ENCODE measurements around the gene PLCB1. TPM values are rescaled to one million over a fixed set of nuclear protein-coding genes. Genes with fewer than 3 reads are reported as not detected.

PLCB1 gene
- total RNA-seq, 3 donors from 2014 or later = 12.2 to 106 (median 30.5) TPM

DNA sequence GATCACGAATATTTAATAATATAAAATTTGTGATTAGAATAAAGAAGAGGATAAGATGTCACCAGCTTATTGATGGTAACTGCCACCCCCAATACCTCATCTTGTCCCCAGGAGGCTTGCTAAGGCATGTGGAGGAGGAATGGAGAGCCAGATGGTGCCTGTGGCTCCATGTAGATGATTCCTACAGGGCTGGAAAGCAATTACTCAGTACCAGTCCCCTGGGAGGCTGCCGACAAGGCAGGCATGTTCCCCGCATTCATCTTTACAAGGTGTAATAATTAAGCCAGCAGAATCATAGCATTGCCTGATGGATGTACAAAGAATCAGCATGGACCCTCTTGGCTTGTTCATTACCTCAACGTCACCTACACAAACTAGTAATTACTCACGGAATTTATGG, 155.3 kb downstream of the PLCB1 start:
- intact Hi-C loops (cut with DNase I; ENCODE audit: low total_unique reads) = no loop called here
- DNase-seq (ENCODE audit: low spot score in 2 of 2) = no peak
- Histone ChIP-seq H3K9me3 (no peaks in the 10 kb centered on the region), H3K27me3 (no peaks in the 10 kb centered on the region), H3K36me3 (no peaks in the 10 kb centered on the region), H3K4me3 (no peak overlapping the region), H3K27ac (no peak overlapping the region), H3K4me1 (no peaks in the 10 kb centered on the region)
- no peak for TF ChIP-seq POLR2A (IDR thresholded peaks at IDR 0.05)
- TF ChIP-seq POLR2AphosphoS5 (IDR thresholded peaks at IDR 0.05) = no peak
- TF ChIP-seq, protein P1, sequence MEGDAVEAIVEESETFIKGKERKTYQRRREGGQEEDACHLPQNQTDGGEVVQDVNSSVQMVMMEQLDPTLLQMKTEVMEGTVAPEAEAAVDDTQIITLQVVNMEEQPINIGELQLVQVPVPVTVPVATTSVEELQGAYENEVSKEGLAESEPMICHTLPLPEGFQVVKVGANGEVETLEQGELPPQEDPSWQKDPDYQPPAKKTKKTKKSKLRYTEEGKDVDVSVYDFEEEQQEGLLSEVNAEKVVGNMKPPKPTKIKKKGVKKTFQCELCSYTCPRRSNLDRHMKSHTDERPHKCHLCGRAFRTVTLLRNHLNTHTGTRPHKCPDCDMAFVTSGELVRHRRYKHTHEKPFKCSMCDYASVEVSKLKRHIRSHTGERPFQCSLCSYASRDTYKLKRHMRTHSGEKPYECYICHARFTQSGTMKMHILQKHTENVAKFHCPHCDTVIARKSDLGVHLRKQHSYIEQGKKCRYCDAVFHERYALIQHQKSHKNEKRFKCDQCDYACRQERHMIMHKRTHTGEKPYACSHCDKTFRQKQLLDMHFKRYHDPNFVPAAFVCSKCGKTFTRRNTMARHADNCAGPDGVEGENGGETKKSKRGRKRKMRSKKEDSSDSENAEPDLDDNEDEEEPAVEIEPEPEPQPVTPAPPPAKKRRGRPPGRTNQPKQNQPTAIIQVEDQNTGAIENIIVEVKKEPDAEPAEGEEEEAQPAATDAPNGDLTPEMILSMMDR (IDR thresholded peaks at IDR 0.05) = no peak

DNA sequence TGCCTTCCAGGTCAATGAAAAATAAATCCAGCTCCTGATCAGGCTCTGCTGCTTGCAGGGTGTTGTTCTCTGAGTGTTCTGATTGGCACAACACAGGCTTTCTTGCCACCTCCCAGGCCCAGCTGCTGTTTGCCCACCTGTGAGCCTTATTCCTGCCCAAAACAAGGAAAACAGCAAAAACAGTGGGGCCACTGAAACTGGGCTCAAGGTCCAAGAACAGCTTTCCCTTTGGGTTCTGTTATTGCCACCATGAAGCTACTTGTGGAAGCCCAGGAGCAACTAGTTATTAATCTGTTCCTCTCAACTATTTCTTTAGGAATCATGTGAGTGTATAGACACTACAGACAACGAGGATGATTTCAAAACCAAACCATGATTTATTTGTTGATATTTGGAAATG, 159.1 kb downstream of the PLCB1 start:
- Histone ChIP-seq H3K4me3 (no peak overlapping the region), H3K4me1 (no peaks in the 10 kb centered on the region), H3K27me3 (no peaks in the 10 kb centered on the region), H3K9me3 (no peaks in the 10 kb centered on the region), H3K36me3 (no peaks in the 10 kb centered on the region), H3K27ac (no peak overlapping the region)
- TF ChIP-seq POLR2AphosphoS5 (IDR thresholded peaks at IDR 0.05) (no peak), POLR2A (IDR thresholded peaks at IDR 0.05) (no peak)
- TF ChIP-seq, protein P1 (IDR thresholded peaks at IDR 0.05) = no peak
- intact Hi-C loops (cut with DNase I; ENCODE audit: low total_unique reads) = loop anchor here (10.0 kb wide), 1 partner anchor 1374 kb away; no protein-coding TSS in a partner anchor
- no peak for DNase-seq (ENCODE audit: low spot score in 2 of 2)

DNA sequence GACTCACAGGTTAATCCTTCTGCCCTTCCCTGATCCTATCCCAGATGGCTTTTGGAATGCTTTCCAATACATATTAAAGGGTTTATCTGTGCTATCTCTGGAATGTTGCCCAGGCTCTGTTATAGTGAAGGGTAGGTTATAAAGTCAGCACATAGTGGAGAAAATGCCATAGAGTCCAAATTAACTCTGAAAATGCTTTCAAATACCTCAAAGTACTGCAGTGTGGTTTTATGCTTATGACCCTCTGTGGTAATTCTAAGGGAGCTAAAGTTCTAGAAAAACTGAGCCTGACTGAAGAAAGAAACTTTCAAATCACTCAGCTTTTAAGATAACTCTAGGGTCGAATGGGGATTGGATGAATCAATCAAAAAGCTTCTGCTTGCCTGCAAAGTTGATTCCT, 159.8 kb downstream of the PLCB1 start:
- H3K36me3 ChIP-seq = no peaks in the 10 kb centered on the region
- TF ChIP-seq POLR2A (IDR thresholded peaks at IDR 0.05) (no peak), POLR2AphosphoS5 (IDR thresholded peaks at IDR 0.05) (no peak)
- TF ChIP-seq, protein P1 (IDR thresholded peaks at IDR 0.05) = no peak
- H3K27ac ChIP-seq = no peak overlapping the region
- H3K9me3 ChIP-seq = no peaks in the 10 kb centered on the region
- H3K27me3 ChIP-seq = no peaks in the 10 kb centered on the region
- intact Hi-C loops (cut with DNase I; ENCODE audit: low total_unique reads) = loop anchor here (10.0 kb wide), 1 partner anchor 1373 kb away; no protein-coding TSS in a partner anchor
- no peaks in the 10 kb centered on the region for H3K4me1 ChIP-seq
- no peak for DNase-seq (ENCODE audit: low spot score in 2 of 2)
- no peak overlapping the region for H3K4me3 ChIP-seq

DNA sequence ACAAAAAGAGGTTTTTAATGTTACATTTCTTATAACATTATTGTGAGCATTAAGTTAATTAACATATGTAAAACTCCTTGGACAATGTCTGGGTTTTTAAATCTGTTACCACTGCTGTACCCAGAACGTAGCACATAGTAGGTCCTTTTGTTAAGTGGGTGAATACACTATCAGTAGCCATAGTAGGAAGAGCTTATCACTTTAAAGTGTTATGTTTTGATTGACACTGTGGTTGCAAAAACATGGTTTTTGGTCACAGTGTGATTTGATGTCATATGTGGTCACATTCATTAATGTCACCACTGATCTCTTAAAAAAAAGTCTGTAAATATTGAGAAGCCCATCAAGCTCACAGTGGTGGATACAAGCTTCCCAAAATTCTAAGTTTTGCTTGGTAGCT, 160.7 kb downstream of the PLCB1 start:
- Histone ChIP-seq H3K27ac (no peak overlapping the region), H3K4me3 (no peak overlapping the region), H3K4me1 (no peaks in the 10 kb centered on the region), H3K27me3 (no peaks in the 10 kb centered on the region), H3K9me3 (no peaks in the 10 kb centered on the region), H3K36me3 (no peaks in the 10 kb centered on the region)
- TF ChIP-seq POLR2A (IDR thresholded peaks at IDR 0.05) = no peak
- no peak for TF ChIP-seq POLR2AphosphoS5 (IDR thresholded peaks at IDR 0.05)
- TF ChIP-seq, protein P1 (IDR thresholded peaks at IDR 0.05) = no peak
- DNase-seq (ENCODE audit: low spot score in 2 of 2) = no peak
- intact Hi-C loops (cut with DNase I; ENCODE audit: low total_unique reads) = loop anchor here (10.0 kb wide), 1 partner anchor 1372 kb away; no protein-coding TSS in a partner anchor

DNA sequence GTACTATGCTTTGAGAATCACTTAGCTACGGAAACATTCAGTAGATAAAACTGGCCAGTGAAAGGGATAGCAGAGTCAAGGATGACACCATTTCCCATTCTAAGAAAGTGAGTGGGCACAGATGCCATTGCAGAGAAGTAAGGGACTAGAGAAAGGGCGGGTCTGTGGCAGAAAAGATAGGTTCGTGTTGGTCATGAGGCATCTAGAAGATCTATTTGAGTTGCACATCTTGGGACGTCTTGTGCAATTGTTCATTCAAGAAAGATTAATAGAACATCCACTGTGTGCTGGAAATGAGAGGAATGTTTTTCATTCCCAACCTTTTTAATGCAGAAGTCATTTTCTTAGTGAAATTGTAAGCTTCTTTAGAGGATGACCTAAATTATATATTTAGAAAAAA, 161.7 kb downstream of the PLCB1 start:
- no peak for DNase-seq (ENCODE audit: low spot score in 2 of 2)
- intact Hi-C loops (cut with DNase I; ENCODE audit: low total_unique reads) = loop anchor here (10.0 kb wide), 1 partner anchor 1371 kb away; no protein-coding TSS in a partner anchor
- no peak overlapping the region for H3K27ac ChIP-seq

More for the DNA sequence above, 161.7 kb downstream of the PLCB1 start:
- Histone ChIP-seq H3K36me3 (no peaks in the 10 kb centered on the region), H3K27me3 (no peaks in the 10 kb centered on the region), H3K4me1 (no peaks in the 10 kb centered on the region), H3K4me3 (no peak overlapping the region), H3K9me3 (no peaks in the 10 kb centered on the region)
- TF ChIP-seq, protein P1 (IDR thresholded peaks at IDR 0.05) = no peak
- TF ChIP-seq POLR2AphosphoS5 (IDR thresholded peaks at IDR 0.05) (no peak), POLR2A (IDR thresholded peaks at IDR 0.05) (no peak)

Data from breast epithelium (tissue), 4 donors.